ENCODE results near the gene WNT5A.
"Not testable (repeated sequence)": the region's sequence is repeated elsewhere in the genome, so short reads cannot be mapped to it uniquely, and the experiment has no call there.

Gene WNT5A

GRCh38 chr3:55507808-55508207 is 20.7 kb upstream of the WNT5A start:
- DNase-seq (ENCODE audit: low spot score): no peak

- no peak for DNase-seq (ENCODE audit: low spot score)
Observed at GRCh38 chr3:55505776-55506175, 18.7 kb upstream of the WNT5A start.

GRCh38 chr3:55505102-55505501 is 18.0 kb upstream of the WNT5A start:
- not testable (repeated sequence) for DNase-seq (ENCODE audit: low spot score)

GRCh38 chr3:55501905-55502304 is 14.8 kb upstream of the WNT5A start:
- DNase-seq (ENCODE audit: low spot score): no peak

- DNase-seq (ENCODE audit: low spot score): no peak
Observed at GRCh38 chr3:55500555-55501330, 13.6 kb upstream of the WNT5A start.

GRCh38 chr3:55498520-55498919 is 11.4 kb upstream of the WNT5A start:
- DNase-seq (ENCODE audit: low spot score): no peak

- no peak for DNase-seq (ENCODE audit: low spot score)
Observed at GRCh38 chr3:55497250-55497649, 10.1 kb upstream of the WNT5A start.

GRCh38 chr3:55494976-55495375 is 7.9 kb upstream of the WNT5A start:
- no peak for DNase-seq (ENCODE audit: low spot score)

GRCh38 chr3:55492976-55493375 is 5.9 kb upstream of the WNT5A start:
- DNase-seq (ENCODE audit: low spot score): no peak

GRCh38 chr3:55491296-55491816 is 4.2 kb upstream of the WNT5A start:
- DNase-seq (ENCODE audit: low spot score): no peak

GRCh38 chr3:55490276-55490913 is 3.3 kb upstream of the WNT5A start:
- DNase-seq (ENCODE audit: low spot score): no peak

GRCh38 chr3:55489798-55490132 is 2.7 kb upstream of the WNT5A start:
- DNase-seq (ENCODE audit: low spot score): no peak

GRCh38 chr3:55488398-55489055 is 1.4 kb upstream of the WNT5A start:
- no peak for DNase-seq (ENCODE audit: low spot score)

- peak; percentile 51 for DNase-seq (ENCODE audit: low spot score)
Observed at GRCh38 chr3:55487381-55488241, 505 bp upstream of the WNT5A start.

- no peak for DNase-seq (ENCODE audit: low spot score)
Observed at GRCh38 chr3:55486101-55486856, 827 bp downstream of the WNT5A start.

- DNase-seq (ENCODE audit: low spot score): peak; percentile 75
Observed at GRCh38 chr3:55484801-55485791, 2.0 kb downstream of the WNT5A start.

GRCh38 chr3:55484191-55484689 is 2.9 kb downstream of the WNT5A start:
- no peak for DNase-seq (ENCODE audit: low spot score)

- DNase-seq (ENCODE audit: low spot score): no peak
Observed at GRCh38 chr3:55483196-55484095, 3.7 kb downstream of the WNT5A start.

All from SK-N-DZ (cell line).